Ovary (tissue), 9 donors: Measurements from ENCODE around the gene CDKAL1. TPM values are rescaled to one million over a fixed set of nuclear protein-coding genes. Genes with fewer than 3 reads are reported as not detected.

ENCODE experiments used
- DNase-seq, 5 donors: peaks; one replicate each; pipeline ENCODE4 v3.0.0-alpha.2; 2019 to 2020
- H3K27ac ChIP-seq, 2 donors: fragments of 200-600 bp; one replicate each; pipeline versions ENCODE4 v1.5.1 to v1.8.0; 2019 to 2022
- H3K27me3 ChIP-seq: fragments of 200-600 bp; one replicate; pipeline ENCODE4 v1.8.0; 2022
- H3K36me3 ChIP-seq: fragments of 200-600 bp; sonication (generic); one replicate; pipeline ENCODE4 v1.5.1; 2019
- H3K4me1 ChIP-seq: one replicate; pipeline ENCODE4 v1.8.1; 2013; ENCODE audit warnings: mild to moderate bottlenecking, moderate library complexity; ENCODE audit not compliant: insufficient read depth
- H3K4me3 ChIP-seq: fragments of 200-600 bp; sonication (generic); one replicate; pipeline ENCODE4 v1.5.1; 2017
- H3K9me3 ChIP-seq, 2 donors: fragments of 200-600 bp in 1 of 2; sonication (generic) in 1 of 2; one replicate each; pipeline versions ENCODE4 v1.5.1 to v1.8.1; 2013 to 2019; ENCODE audit warnings: mild to moderate bottlenecking in 1 of 2, moderate library complexity in 1 of 2
- CTCF ChIP-seq, 3 donors: fragments of 450-650 bp in 2 of 3; fragments of 200-600 bp in 1 of 3; IDR thresholded peaks; one replicate each; pipeline versions ENCODE4 v1.5.1 to v1.8.0; 2016 to 2022; ENCODE audit warnings: antibody characterized with exemption in 3 of 3, mild to moderate bottlenecking in 1 of 3
- EP300 ChIP-seq: sonication (generic); formaldehyde crosslinking; IDR thresholded peaks from one replicate; pipeline ENCODE4 v1.6.1; 2017; ENCODE audit warnings: antibody characterized with exemption
- POLR2A ChIP-seq: fragments of 450-650 bp; IDR thresholded peaks from one replicate; pipeline ENCODE4 v1.6.1; 2017; ENCODE audit warnings: antibody characterized with exemption, mild to moderate bottlenecking, moderate library complexity
- WGBS, 3 donors: extraction: QIAGEN DNeasy Blood & Tissue Kit in 1 of 3; methylation state at CpG; one replicate each; pipeline versions ENCODE4 v1.1.5 to v1.1.7; 2013 to 2017; 5-methylcytosine and 5-hydroxymethylcytosine counted together
- intact Hi-C, 4 donors: fragments of 100-400 bp; cut with DNase I; formaldehyde crosslinking; loops; one replicate each; pipeline versions ENCODE4 v1.11.0 to v1.15.1; 2022 to 2023
- polyA plus RNA-seq, 2 donors: library from polyadenylated mRNA; stranded (reverse); fragments of 200-250 nt in 1 of 2; fragments of 350-450 nt in 1 of 2; fragmentation: Illumina TruSeq in 1 of 2; extraction: RNeasy Lipid Tissue Mini Kit (QIAGEN cat#74804) in 1 of 2; gene quantifications; one replicate each; pipeline ENCODE4 v1.2.3, GENCODE V29; 2013 to 2014
- total RNA-seq, 7 donors: library from RNA; depleted of rRNA in 2 of 7; stranded (reverse); fragments of >200 nt in 2 of 7; fragmentation: NEBNext Ultra II Directional in 3 of 7; extraction: Animal tissue kit (Norgen Biotek cat#: 25700) in 3 of 7; gene quantifications; one replicate each; pipeline versions ENCODE4 v1.1.0 to v1.2.4, GENCODE V29; 2016 to 2023
- donor health status: DM: no; HTN: no; CAD: no; lungs with moderate emphysema.
- donor health status: DM: no; HTN: no; CAD: no.
- donor health status: Bipolar disorder and iron deficiency.
- donor health status: DM: yes; HTN: yes; CAD: no.
- donor health status: DM: no; HTN: no; CAD: no.
- donor health status: DM: yes; HTN: yes; CAD: no.

The CDKAL1 gene
- total and polyA plus RNA-seq, 9 donors = 6.8 to 21.3 (median 18.9) TPM

GRCh38 chr6:21128601-21129000 lies 594.3 kb downstream of the CDKAL1 start:
- TF ChIP-seq POLR2A = no peak
- no peak for TF ChIP-seq CTCF (IDR thresholded peaks at IDR 0.05)
- no peak for TF ChIP-seq EP300
- H3K27ac ChIP-seq = no peak overlapping the region
- H3K4me1 ChIP-seq = peaks cover 5% of the 10 kb centered on the region
- no peak for DNase-seq
- no peak overlapping the region for H3K4me3 ChIP-seq
- intact Hi-C loops = no loop called here
- H3K9me3 ChIP-seq = no peaks in the 10 kb centered on the region
- H3K36me3 ChIP-seq = no peaks in the 10 kb centered on the region
- no peaks in the 10 kb centered on the region for H3K27me3 ChIP-seq

- 87 to 94% (median 92%) methylated on average over 3 of the region's 3 CpGs for WGBS, 3 donors
- TF ChIP-seq CTCF (IDR thresholded peaks at IDR 0.05) = no peak
- TF ChIP-seq EP300 = no peak
- TF ChIP-seq POLR2A = no peak
- intact Hi-C loops = no loop called here
- Histone ChIP-seq H3K27ac (peak overlapping the region in 1 of 2 donors; percentile 3), H3K36me3 (no peaks in the 10 kb centered on the region), H3K4me1 (peaks cover 7% of the 10 kb centered on the region), H3K4me3 (no peak overlapping the region), H3K9me3 (no peaks in the 10 kb centered on the region), H3K27me3 (no peaks in the 10 kb centered on the region)
- no peak for DNase-seq
Measured at GRCh38 chr6:21131406-21131805, 597.1 kb downstream of the CDKAL1 start.

- 12 to 26% (median 13%) methylated on average over 1 of the region's 1 CpG for WGBS, 3 donors
Measured at GRCh38 chr6:21132446-21132845, 598.2 kb downstream of the CDKAL1 start.

GRCh38 chr6:21132856-21133838 lies 598.9 kb downstream of the CDKAL1 start:
- H3K36me3 ChIP-seq = no peaks in the 10 kb centered on the region
- intact Hi-C loops = no loop called here
- H3K4me3 ChIP-seq = no peak overlapping the region
- TF ChIP-seq CTCF (IDR thresholded peaks at IDR 0.05) = no peak
- TF ChIP-seq POLR2A = no peak
- TF ChIP-seq EP300 = no peak
- no peak for DNase-seq
- H3K27ac ChIP-seq = peak overlapping the region in 1 of 2 donors; percentile 51
- H3K9me3 ChIP-seq = no peaks in the 10 kb centered on the region
- peaks cover 7% of the 10 kb centered on the region for H3K4me1 ChIP-seq
- WGBS, 3 donors = 23 to 31% (median 28%) methylated on average over 6 of the region's 6 CpGs
- H3K27me3 ChIP-seq = no peaks in the 10 kb centered on the region

More at GRCh38 chr6:21132446-21132845, 598.2 kb downstream of the CDKAL1 start:
- no peak for DNase-seq
- TF ChIP-seq CTCF (IDR thresholded peaks at IDR 0.05) (no peak), POLR2A (no peak), EP300 (no peak)
- no peaks in the 10 kb centered on the region for H3K36me3 ChIP-seq
- H3K27ac ChIP-seq = peak overlapping the region in 1 of 2 donors; percentile 51
- H3K4me3 ChIP-seq = no peak overlapping the region
- peaks cover 7% of the 10 kb centered on the region for H3K4me1 ChIP-seq
- H3K27me3 ChIP-seq = no peaks in the 10 kb centered on the region
- intact Hi-C loops = no loop called here
- H3K9me3 ChIP-seq = no peaks in the 10 kb centered on the region
